GOT3 (cell line): Measurements from ENCODE around the gene SAMD8.
"Not testable (repeated sequence)": the region's sequence is repeated elsewhere in the genome, so short reads cannot be mapped to it uniquely, and the experiment has no call there.

ENCODE experiments used
- DNase-seq: peaks from one replicate; lab custom pipeline; 2025; ENCODE audit warnings: mixed read lengths; lab: John Stamatoyannopoulos, UW

The SAMD8 gene

DNA sequence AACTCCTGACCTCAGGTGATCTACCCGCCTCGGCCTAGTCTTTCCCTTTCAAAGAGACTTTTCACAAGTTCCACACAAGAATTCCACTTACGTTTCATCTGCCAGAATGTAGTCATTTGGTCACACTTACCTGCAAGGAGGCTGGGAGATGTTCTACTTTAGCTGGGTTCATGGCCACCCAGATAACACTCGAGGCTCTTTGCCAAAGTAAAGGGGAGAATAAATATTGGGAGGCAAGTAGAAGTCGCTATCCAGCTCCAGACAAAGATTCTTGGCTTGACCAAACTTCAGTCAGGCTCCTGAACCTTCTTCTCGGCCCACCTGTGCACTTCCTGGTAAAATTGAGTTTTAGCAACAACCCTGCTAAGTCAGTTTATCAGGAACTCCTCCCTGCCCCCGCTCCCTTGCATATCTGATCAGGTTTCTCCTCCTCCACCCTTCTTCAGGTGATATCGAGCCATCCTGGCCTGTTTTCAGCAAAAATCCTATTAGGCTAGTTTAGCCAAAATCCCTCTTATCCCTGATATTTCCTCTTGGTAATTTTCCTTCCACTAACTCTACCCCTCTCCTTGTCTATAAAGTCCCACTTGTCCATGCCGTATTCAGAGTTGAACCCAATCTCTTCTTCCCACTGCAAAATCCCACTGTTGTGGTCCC, 25.1 kb upstream of the SAMD8 start:
- DNase-seq, result no peak

DNA sequence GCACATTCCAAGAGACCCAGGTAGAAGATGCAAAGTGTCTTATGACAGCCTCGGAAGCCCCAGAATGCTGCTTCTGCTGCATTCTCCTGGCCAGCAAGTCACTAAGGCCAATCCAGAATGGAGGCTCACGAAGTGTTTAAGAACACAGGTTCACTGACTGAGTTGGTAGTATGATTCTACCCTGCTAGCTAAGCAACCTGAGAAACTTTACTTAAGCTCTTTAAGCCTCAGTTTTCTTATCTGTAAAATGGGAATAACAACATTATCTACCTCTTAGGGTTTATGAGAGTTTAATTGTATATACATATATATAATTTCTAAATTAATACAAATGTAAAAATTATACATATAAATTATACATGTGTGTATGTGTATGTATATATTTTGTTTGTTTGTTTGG, 22.8 kb upstream of the SAMD8 start:
- no peak for DNase-seq

DNA sequence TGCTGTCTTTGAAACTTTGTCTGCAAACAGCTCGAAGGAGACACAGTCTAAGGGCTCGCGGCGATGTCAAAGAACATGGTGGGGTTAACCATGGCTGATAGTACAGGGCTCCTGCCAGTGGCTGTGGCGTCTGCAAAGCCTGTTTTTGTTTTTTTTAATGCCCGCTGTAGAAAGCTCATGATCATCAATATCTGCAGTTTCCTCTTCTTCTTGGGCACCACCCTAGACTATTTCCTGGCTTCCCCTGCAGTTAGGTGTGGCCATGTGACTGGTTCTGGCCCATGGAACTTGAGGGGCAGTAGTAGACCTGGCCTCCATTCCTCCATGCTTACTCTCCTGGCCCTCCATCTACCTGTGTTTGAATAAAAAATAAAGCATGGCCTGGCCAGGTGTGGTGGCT, 21.8 kb upstream of the SAMD8 start:
- DNase-seq, result no peak

DNA sequence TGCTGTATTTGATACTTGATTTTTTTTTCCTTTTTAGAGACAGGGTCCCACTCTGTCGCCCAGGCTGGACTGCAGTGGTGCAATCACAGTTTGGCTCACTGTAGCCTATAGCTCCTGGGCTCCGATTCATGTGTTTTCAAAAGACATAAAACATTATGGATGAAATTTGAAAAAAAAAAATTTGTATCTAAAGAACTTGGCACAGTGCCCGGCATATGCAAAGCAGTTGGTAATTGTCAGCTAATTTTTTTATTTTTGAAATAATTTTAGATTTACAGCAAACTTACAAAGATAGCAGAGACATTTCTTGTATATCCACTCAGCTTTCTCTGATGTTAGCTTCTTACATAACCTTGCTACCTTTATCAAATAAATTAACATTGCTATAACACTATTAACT, 20.3 kb upstream of the SAMD8 start:
- DNase-seq, result no peak

DNA sequence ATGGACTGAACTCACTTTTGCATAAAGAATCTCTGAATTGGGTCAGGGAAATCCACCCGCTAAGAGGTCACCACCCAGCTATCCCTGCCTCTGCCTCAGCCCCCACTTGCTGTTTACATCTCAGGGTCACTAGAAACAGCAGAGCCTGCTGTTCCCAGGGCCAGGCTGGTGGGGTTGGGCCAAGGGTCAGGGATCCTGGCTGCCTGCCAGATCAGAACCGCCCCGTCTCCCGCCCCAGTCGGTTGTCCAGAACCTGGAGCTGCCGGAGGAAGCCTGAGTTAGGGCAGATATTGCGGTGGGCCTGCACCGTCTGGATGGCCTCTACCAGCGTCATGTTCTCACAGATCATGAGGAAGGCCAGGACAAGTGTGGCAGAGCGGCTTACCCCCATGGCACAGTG, 17.0 kb upstream of the SAMD8 start:
- DNase-seq, result no peak

DNA sequence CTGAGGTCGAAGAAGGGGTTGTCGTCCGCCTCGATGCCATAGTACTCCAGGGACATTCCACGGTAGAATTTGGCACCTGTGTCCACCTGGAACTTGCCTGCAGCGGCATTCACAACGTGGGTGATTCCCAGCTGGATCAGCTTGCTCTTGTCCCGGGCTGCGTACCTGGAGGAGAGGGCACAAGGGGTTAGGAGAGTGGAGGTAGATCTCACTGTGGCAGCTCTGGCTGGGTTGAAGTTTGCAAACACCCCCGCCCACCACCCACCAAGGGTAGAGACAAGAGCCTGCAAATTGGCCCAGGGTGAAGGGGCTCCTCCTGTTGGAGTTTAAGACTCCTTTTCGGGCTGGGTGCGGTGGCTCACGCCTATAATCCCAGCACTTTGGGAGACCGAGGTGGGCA, 15.8 kb upstream of the SAMD8 start:
- no peak for DNase-seq

DNA sequence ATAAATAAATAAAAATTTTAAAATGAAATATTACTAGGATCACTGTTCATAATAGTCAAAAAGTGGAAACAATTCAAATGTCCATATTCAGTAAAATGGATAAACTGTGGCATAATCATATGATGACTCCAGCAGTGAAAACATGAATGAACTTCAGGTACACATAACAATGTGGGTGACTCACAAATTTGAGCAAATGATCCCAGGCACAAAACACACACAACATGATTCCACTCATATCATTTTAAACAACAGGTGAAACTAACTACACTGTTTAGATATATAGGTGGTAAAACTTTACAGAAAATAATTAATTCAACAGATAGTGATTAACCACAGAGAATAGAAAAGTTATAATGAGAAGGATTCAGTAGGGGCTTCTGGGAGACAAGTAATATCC, 14.7 kb upstream of the SAMD8 start:
- DNase-seq, result no peak

DNA sequence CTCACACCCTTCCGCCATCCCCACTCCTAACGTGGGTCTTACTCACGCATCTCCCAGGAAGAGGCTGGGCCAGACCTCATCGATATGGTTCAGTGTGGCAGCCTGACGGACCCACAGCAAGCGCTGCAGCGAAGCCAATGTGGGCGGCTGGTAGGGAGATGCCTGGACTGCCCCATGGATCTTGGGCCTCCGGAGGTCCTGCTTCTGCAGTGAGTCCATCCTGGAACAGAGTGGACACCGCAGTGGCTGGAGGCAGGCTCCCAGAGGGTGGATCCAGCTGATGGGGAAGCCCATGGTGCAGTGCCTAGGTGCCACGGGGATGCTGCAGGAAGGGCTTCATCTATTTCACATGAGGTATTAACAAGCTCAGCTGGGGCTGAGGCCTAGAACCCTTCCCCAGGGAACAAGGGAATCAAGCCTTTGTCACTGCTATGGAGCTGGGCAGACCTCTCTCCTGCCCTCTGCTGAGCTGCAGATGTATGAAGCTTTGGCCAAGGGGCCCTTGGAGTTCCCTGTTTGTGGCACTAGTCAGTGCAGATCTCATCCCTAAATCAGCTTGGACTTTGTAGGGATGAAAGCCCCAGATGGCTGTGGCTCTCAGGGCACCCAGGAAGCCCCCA, 13.7 kb upstream of the SAMD8 start:
- no peak for DNase-seq

DNA sequence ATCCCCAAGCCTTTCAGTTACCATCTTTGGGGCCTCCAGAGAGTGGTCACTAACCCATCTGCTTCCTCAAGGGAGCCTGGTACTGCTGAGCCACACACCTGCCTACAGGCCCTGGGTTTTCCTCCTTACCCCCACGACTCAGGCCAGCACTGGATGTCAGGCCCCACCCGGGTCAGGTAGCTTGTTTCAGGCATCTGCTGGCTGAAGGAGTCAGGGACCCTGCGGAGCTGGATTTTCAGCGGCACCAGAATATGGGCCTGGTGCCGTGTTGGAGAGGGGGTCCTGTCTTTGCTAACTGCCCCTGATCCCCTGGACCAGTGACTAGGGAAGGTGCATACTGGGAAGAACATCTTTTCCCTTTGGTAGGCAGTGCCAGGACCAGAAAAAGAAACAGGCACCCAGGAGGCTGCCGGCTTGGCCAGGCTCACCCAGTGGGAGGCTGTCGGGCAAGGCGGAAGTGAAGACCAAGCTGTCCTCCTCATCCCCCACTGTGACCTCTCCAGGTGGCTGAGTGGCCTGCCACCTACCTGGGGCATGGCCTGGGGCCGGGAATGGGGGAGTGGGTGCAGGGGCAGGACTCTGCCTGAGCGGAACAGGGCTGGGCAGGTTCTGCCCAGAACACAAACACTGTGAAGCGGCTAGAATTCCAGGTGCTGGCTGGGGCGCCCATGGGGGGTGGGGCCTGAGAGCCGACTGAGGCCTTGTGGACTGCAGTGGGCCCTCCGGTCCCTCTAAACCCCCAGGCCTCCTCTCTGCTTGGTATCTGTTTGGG, 12.4 kb upstream of the SAMD8 start:
- DNase-seq, result no peak

DNA sequence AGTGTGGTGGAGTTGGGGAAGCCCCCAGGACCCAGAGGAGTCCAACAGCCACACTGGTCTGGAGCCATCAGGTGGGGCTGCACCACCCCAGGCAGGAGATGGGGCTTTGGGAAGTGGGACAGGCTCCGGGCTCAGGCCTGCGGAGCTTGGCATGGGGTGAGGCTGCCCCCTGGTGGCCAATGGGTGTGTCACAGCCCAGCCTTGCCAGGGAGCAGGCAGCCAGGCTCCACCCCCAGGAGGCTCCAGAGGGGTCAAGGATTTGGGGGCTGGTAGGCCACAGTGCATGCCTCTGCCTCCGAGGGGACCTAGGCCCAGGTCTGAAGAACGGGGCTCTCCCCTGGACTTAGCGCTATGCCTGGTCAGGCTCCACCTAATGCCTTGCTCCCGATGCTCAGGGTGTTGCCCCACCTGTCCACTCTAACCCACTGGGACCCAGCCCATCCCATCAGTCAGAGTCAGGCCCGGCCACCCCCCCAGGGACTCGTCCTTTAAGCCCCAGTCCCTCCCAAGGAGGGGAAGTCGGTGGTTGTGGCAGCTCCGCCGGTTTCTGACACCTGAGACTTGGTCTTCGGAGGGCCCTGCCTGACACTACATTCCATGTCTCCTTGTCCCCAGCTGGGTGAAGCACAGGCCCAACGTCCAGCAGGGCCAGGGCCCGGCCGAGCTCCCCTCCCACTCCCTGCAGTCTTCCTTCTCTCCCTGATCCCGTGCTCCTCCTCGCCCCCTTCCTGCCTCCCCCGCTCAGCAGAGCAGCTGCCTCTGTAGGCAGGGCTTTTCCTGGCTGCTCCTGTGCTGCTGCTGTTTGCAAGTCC, 11.3 kb upstream of the SAMD8 start:
- DNase-seq, result peak; percentile 21

DNA sequence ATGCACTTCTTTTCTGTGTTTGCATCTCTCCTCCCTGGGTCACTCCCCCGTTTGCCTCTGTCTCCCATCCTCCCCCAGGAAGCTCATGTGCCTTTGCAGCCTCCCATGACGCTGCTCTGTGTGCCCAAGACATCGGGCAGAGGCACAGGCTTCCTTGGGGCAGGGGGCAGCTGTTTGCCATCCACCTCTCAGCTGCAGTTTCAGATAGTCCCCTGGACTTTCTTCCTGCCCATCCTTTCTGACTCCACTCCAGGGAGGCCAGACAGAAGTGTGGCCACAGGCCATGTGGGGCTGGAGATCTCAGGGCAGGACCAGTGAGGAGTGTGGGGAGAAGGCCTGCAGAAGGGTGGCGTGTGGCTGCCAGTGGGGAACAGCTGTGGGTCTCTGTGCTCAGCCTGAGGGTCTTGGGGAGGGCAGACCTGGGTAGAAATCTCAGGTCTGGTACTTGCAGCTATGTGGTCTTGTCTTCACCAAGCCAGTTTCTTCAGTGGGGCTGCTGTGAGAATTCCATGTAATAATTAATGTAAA, 10.6 kb upstream of the SAMD8 start:
- no peak for DNase-seq

DNA sequence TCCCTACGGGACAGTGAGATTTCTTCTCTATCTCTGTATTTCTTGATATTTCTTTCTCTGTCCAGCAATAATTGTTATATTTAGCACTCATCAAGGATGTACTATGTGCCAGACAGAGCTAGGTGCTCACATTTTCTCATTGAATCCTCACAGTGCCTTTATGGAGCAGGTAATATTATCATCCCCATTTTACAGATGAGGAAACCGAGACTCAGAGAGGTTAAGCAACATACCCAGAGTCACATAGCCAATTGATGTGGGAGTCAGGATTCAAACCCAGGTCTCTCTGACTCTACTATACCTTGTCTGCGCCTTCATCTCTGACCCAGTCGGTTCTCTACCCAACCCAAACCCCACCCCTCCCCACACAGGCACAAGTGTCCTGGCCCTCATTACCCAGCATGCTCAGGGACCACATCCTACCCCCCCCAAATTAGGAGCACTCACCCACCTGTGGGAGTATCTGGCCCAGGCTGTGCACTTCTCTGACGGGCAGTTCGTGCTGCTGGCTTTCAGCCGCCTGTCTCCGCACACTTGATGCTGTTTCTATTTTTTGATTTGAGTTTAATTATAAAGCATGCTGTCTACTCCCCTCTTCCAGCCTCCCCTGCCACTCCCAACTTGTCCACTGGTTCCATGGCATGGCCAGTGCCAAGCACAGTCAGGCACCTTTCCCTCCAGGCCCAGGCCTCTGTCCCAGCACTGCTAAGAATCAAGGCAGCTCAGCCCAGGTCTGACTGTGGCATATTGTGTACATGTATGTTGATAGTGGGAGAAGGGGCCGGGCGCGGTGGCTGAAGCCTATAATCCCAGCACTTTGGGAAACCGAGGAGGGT, 9.8 kb upstream of the SAMD8 start:
- DNase-seq, result no peak

DNA sequence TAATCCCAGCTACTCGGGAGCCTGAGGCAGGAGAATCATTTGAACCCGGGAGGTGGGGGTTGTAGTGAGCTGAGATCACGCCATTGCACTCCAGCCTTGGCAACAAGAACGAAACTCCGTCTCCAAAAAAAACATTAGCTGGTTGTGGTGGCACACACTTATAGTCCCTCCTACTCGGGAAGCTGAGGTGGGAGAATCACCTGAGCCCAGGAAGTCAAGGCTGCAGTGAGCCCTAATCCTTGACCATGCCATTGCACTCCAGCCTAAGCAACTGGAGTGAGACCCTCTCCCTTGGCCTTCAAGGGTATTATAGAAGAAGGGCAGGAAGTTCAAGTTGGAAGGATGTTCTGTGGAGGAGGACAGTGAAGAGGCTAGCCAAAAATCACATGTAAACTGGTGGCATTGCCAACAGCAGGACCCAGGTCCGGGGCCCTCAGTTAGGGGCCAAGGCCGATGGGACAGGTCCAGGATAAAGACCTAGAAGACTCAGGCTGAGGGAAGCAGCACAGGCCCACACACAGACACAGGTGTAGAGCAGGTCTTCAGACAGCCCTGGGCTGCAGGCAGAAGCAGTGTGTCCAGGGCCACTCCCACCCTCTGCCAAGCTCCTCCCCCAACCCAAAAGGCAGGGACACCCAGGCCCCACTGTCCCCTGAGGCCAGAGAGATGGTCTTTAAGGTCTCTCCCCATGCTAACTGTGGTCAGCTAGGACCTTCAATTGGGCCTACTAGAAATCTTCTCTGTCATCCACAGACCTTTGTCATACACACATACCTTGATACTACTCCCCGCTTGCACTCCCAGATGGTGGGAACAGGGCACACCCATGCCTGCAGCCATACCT, 8.4 kb upstream of the SAMD8 start:
- DNase-seq, result no peak

DNA sequence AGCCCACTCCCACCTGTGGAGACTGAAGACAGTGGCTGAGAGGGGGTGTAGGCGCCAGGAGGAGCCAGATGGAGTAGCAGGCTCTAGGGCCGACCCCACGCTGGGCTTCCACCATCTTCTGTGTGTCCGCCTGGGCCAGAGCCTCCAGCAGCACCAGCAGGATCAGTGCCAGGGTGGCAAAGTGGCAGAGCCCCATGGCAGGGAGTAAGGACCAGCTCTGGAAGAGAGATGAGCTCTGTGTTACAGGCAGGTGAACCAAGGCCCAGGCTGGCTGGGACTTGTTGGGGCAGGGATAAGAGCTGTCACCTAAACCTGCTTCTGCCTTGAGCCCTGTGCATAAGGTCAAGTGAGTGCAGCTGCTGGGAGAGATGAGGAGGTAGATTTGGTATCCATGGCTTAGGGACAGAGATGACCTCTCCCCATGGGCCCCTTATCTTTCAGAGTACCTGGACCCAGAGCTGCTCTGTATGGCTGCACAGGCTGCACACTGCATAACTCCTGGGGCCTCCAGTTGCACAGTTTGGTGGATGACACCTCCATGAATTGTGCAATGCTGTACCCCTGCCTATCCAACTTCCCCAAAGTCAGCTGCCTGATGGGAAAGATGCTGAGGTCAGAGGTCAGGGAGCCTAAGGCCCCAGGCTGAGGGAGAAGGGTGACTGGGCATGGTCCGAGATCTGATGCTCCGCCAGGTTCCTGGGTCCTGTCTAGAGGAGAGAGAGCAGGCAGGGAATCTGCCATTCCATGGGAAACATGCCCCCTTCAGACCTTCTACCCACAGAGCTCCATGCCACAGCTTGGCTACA, 7.4 kb upstream of the SAMD8 start:
- no peak for DNase-seq

DNA sequence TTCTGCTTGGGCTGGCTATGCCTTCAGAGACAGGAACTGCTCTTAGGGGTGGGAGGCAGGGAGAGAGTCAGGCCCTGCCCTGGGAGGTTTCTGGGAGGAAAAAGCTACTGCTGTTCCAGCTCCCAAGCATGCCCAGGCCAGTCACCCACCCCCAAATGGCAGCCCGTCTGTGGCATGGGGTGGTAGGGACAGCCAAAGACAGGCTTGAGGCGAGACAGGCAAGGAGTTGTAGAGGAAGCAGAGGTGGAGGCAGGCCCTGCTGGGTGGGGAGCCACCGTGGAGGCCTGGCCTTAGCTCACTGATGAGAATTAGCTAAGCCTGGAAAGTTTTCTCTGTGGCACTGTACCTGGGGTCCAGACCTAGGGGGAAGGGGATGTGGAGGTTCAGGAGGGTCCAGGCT, 6.6 kb upstream of the SAMD8 start:
- DNase-seq, result no peak

DNA sequence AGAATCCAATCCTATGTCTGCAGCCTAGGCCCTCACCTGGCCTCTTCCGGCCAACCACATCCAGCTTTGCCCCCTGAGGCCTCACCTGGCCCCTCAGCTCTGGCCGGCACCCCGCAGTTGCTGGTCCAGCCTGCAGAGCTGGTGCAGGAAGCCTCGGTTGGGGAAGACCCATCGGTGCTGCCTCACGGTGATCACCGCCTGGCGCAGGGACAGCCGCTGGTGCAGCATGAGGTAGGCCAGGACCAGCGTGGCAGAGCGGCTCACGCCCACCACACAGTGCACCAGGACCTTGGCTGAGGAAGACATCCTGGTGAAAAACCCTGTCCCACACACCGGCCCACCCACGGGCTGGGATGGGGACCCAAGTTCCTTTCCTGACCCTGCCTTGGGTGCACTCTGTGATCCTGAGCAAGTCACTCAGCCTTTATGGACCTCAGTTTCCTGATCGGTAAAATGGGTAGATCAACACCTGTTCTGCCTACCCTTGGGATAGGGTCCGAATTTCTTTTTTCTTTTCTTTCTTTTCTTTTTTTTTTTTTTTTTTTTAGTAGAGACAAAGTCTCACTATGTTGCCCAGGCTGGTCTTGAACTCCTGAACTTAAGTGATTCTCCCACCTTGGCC, 5.8 kb upstream of the SAMD8 start:
- DNase-seq, result no peak

DNA sequence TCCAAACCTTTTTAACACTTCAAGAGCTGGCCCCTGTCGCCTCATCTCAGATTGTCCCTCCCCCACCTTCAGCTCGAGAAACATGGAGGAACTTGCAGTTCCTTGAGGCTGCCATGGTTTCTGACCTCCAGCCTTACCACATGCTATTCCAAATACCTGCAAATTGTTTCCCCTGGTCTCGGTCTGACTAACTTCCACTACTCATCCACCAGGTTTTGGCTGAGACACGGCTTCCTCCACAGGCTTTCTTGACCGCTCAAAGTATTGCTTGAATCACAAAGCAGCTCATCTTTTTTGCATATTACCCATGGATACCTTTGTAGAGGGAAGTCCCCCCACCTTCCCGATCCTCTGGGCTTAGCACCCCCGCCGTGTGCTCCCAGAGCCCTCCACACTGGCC, 5.2 kb upstream of the SAMD8 start:
- DNase-seq, result no peak

DNA sequence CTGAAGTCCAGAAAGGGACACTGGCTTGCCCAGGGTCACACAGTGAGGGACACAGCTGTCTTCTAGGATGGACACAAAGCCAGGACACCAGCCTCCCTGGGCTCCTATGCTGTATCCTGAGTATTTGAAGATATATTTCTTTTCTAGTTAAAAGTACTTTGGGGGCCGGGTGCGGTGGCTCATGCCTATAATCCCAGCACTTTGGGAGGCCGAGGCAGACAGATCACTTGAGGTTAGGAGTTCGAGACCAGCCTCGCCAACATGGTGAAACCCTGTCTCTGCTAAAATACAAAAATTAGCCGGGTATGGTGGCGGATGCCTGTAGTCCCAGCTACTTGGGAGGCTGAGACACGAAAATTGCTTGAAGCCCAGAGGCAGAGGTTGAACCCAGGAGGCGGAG, 4.6 kb upstream of the SAMD8 start:
- not testable (repeated sequence) for DNase-seq
